Cerebellar cortex (tissue), 1 donor: ENCODE results near the gene GRK6.
A peak's percentile ranks its signal among the peaks of the same experiment; 100 is the strongest.
"Not testable (repeated sequence)": the region's sequence is repeated elsewhere in the genome, so short reads cannot be mapped to it uniquely, and the experiment has no call there.

Experiments used
- DNase-seq: peaks from one replicate; pipeline ENCODE4 v3.0.0-alpha.2; 2015; ENCODE audit warnings: low spot score

GRK6 gene

GRCh38 chr5:177471610-177472356, 45.3 kb downstream of the GRK6 start:
- no peak for DNase-seq

GRCh38 chr5:177472460-177473442, 46.3 kb downstream of the GRK6 start:
- no peak for DNase-seq

GRCh38 chr5:177473443-177474001, 47.0 kb downstream of the GRK6 start, which contains the start of gene DBN1:
Gene DBN1 (minus strand): TSS chr5:177473634. CDS start chr5:177473521, 113 bp downstream.
- no peak for DNase-seq

- no peak for DNase-seq
Measured at GRCh38 chr5:177474002-177474476, 47.6 kb downstream of the GRK6 start.

- DNase-seq, result no peak
Measured at GRCh38 chr5:177474846-177475562, 48.5 kb downstream of the GRK6 start.

GRCh38 chr5:177475563-177476427, 49.3 kb downstream of the GRK6 start:
- no peak for DNase-seq

GRCh38 chr5:177476531-177477233, 50.2 kb downstream of the GRK6 start:
- peak; percentile 60 for DNase-seq

GRCh38 chr5:177477701-177478477, 51.4 kb downstream of the GRK6 start:
- peak; percentile 43 for DNase-seq

GRCh38 chr5:177478711-177479646, 52.5 kb downstream of the GRK6 start:
- DNase-seq, result peak; percentile 41

GRCh38 chr5:177479774-177480173, 53.3 kb downstream of the GRK6 start:
- peak; percentile 55 for DNase-seq

GRCh38 chr5:177482359-177482795, 55.9 kb downstream of the GRK6 start:
- DNase-seq, result no peak

GRCh38 chr5:177483042-177483441, 56.6 kb downstream of the GRK6 start:
- no peak for DNase-seq

- no peak for DNase-seq
Measured at GRCh38 chr5:177483994-177484901, 57.8 kb downstream of the GRK6 start.

GRCh38 chr5:177484902-177485549, 58.5 kb downstream of the GRK6 start:
- no peak for DNase-seq

- not testable (repeated sequence) for DNase-seq
Measured at GRCh38 chr5:177485753-177486152, 59.3 kb downstream of the GRK6 start.

- DNase-seq, result no peak
Measured at GRCh38 chr5:177486256-177486655, 59.8 kb downstream of the GRK6 start.
